Liver (tissue), 9 donors: ENCODE results near the gene TSPYL4. TPM values are rescaled to one million over a fixed set of nuclear protein-coding genes. Genes with fewer than 3 reads are reported as not detected.

ENCODE experiments used
- DNase-seq: peaks from one replicate; pipeline ENCODE4 v3.0.0-alpha.2; 2017; ENCODE audit warnings: low spot score
- H3K27ac ChIP-seq, 2 donors: one replicate each; pipeline ENCODE4 v1.7.0; 2013; ENCODE audit warnings: inconsistent platforms in 2 of 2, low read length in 2 of 2, control low read depth in 1 of 2, low read depth in 1 of 2, mild to moderate bottlenecking in 1 of 2
- H3K27me3 ChIP-seq, 4 donors: one replicate each; pipeline versions ENCODE4 v1.6.1 to v1.7.0; 2013; ENCODE audit warnings: low read length in 3 of 4, inconsistent platforms in 1 of 4, mild to moderate bottlenecking in 1 of 4, moderate library complexity in 1 of 4; ENCODE audit not compliant: control insufficient read depth in 4 of 4, insufficient read depth in 4 of 4
- H3K36me3 ChIP-seq, 4 donors: one replicate each; pipeline versions ENCODE4 v1.6.1 to v1.7.0; 2013; ENCODE audit warnings: low read length in 3 of 4, mild to moderate bottlenecking in 3 of 4, low read depth in 1 of 4, moderate library complexity in 1 of 4; ENCODE audit not compliant: control insufficient read depth in 4 of 4, insufficient read depth in 3 of 4
- H3K4me1 ChIP-seq, 4 donors: one replicate each; pipeline versions ENCODE4 v1.6.1 to v1.7.0; 2013; ENCODE audit warnings: low read length in 3 of 4, mild to moderate bottlenecking in 3 of 4, moderate library complexity in 1 of 4; ENCODE audit not compliant: control insufficient read depth in 4 of 4, insufficient read depth in 4 of 4
- H3K4me3 ChIP-seq, 3 donors: one replicate each; pipeline versions ENCODE4 v1.6.1 to v1.7.0; 2013; ENCODE audit warnings: low read length in 3 of 3, control low read depth in 1 of 3, low read depth in 1 of 3, mild to moderate bottlenecking in 1 of 3
- H3K9ac ChIP-seq, 2 donors: one replicate each; pipeline ENCODE4 v1.7.0; 2013; ENCODE audit warnings: low read length in 2 of 2, mild to moderate bottlenecking in 2 of 2, moderate library complexity in 2 of 2, control low read depth in 1 of 2, low read depth in 1 of 2
- H3K9me3 ChIP-seq, 4 donors: one replicate each; pipeline versions ENCODE4 v1.6.1 to v1.7.0; 2013; ENCODE audit warnings: low read length in 3 of 4; ENCODE audit not compliant: control insufficient read depth in 4 of 4
- ATF3 ChIP-seq: IDR thresholded peaks from 2 replicates; pipeline ENCODE4 v1.6.1; 2016; ENCODE audit warnings: antibody characterized with exemption
- CTCF ChIP-seq: fragments of 150-350 bp; IDR thresholded peaks from 2 replicates; pipeline ENCODE4 v1.5.1; 2017; ENCODE audit warnings: improper control_type of control experiment, low read depth, low read length; ENCODE audit not compliant: missing input control
- EGR1 ChIP-seq, 2 donors: IDR thresholded peaks; 2 replicates each; pipeline ENCODE4 v1.6.1; 2016 to 2018; ENCODE audit warnings: antibody characterized with exemption in 2 of 2, low read depth in 2 of 2
- FOXA1 ChIP-seq: IDR thresholded peaks from 2 replicates; pipeline ENCODE4 v1.6.1; 2016; ENCODE audit warnings: antibody characterized with exemption
- GABPA ChIP-seq, 2 donors: IDR thresholded peaks in 1 of 2; conservative IDR thresholded peaks in 1 of 2; 2 replicates each; pipeline ENCODE4 v1.6.1; 2016; ENCODE audit warnings: antibody characterized with exemption in 2 of 2, mild to moderate bottlenecking in 1 of 2, moderate library complexity in 1 of 2
- HNF4A ChIP-seq, 2 donors: conservative IDR thresholded peaks; 2 replicates each; pipeline ENCODE4 v1.6.1; 2016; ENCODE audit warnings: antibody characterized with exemption in 2 of 2, mild to moderate bottlenecking in 2 of 2
- HNF4G ChIP-seq: IDR thresholded peaks from 2 replicates; pipeline ENCODE4 v1.6.1; 2016; ENCODE audit warnings: antibody characterized with exemption
- JUND ChIP-seq, 2 donors: IDR thresholded peaks; 2 replicates each; pipeline ENCODE4 v1.6.1; 2016; ENCODE audit warnings: antibody characterized with exemption in 2 of 2
- MAX ChIP-seq: IDR thresholded peaks from 2 replicates; pipeline ENCODE4 v1.6.1; 2016; ENCODE audit warnings: antibody characterized with exemption
- NR2F2 ChIP-seq: IDR thresholded peaks from 2 replicates; pipeline ENCODE4 v1.6.1; 2016; ENCODE audit warnings: antibody characterized with exemption
- RAD21 ChIP-seq, 2 donors: IDR thresholded peaks; 2 replicates each; pipeline ENCODE4 v1.6.1; 2016; ENCODE audit warnings: antibody characterized with exemption in 2 of 2, mild to moderate bottlenecking in 2 of 2
- REST ChIP-seq: IDR thresholded peaks from 2 replicates; pipeline ENCODE4 v1.6.1; 2016; ENCODE audit warnings: antibody characterized with exemption, mild to moderate bottlenecking
- RXRA ChIP-seq, 2 donors: IDR thresholded peaks; 2 replicates each; pipeline ENCODE4 v1.6.1; 2017 to 2018; ENCODE audit warnings: antibody characterized with exemption in 2 of 2, mild to moderate bottlenecking in 1 of 2
- SP1 ChIP-seq: IDR thresholded peaks from 2 replicates; pipeline ENCODE4 v1.6.1; 2018; ENCODE audit warnings: antibody characterized with exemption, mild to moderate bottlenecking
- TAF1 ChIP-seq: conservative IDR thresholded peaks from 2 replicates; pipeline ENCODE4 v1.6.1; 2016; ENCODE audit warnings: antibody characterized with exemption, mild to moderate bottlenecking
- YY1 ChIP-seq: IDR thresholded peaks from 2 replicates; pipeline ENCODE4 v1.6.1; 2016; ENCODE audit warnings: antibody characterized with exemption, mild to moderate bottlenecking
- ZBTB33 ChIP-seq: IDR thresholded peaks from 2 replicates; pipeline ENCODE4 v1.6.1; 2016; ENCODE audit warnings: antibody characterized with exemption
- WGBS: extraction: QIAGEN DNeasy Blood & Tissue Kit; methylation state at CpG from one replicate; pipeline ENCODE4 v1.1.7; 2013; 5-methylcytosine and 5-hydroxymethylcytosine counted together
- polyA plus RNA-seq, 2 donors: library from polyadenylated mRNA; stranded (reverse) in 1 of 2; unstranded in 1 of 2; fragments of 200-250 nt in 1 of 2; fragments of >200 nt in 1 of 2; fragmentation: Nextera tagmentation in 1 of 2; extraction: Ambion mirVana in 1 of 2; gene quantifications; one replicate each; pipeline versions ENCODE4 v1.2.1 to v1.2.3, GENCODE V29; 2013 to 2015
- total RNA-seq, 2 donors: library from RNA; depleted of rRNA; stranded (reverse); fragments of >200 nt; gene quantifications; one replicate each; pipeline ENCODE4 v1.2.3, GENCODE V29; 2014
- donor health status: healthy.
- donor health status: healthy.
- donor health status: healthy.
- donor health status: healthy.
- donor health status: healthy.

Gene TSPYL4
- total and polyA plus RNA-seq, 4 donors: 3.6 to 7.4 (median 3.8) TPM

GRCh38 chr6:116298973-116299372, 45.1 kb upstream of the TSPYL4 start:
- Histone ChIP-seq H3K9ac (no peak overlapping the region), H3K27ac (no peak overlapping the region), H3K4me1 (peaks cover 1 to 14% (median 12%) of the 10 kb centered on the region in 4 donors), H3K36me3 (no peaks in the 10 kb centered on the region), H3K4me3 (no peak overlapping the region), H3K9me3 (peaks cover 0 to 2% (median 0%) of the 10 kb centered on the region in 4 donors), H3K27me3 (no peaks in the 10 kb centered on the region)
- no peak for DNase-seq
- no peak for TF ChIP-seq HNF4A (conservative IDR thresholded peaks at IDR 0.05)

- H3K36me3 ChIP-seq: no peaks in the 10 kb centered on the region
- TF ChIP-seq SP1 (no peak), RAD21 (IDR thresholded peaks at IDR 0.05) (no peak), JUND (IDR thresholded peaks at IDR 0.05) (no peak), ATF3 (no peak), EGR1 (IDR thresholded peaks at IDR 0.05; ENCODE audit: low read depth in 2 of 2) (no peak), NR2F2 (no peak), FOXA1 (no peak), RXRA (IDR thresholded peaks at IDR 0.05) (no peak), HNF4G (no peak), REST (no peak), CTCF (no peak), YY1 (no peak), TAF1 (no peak), MAX (no peak), HNF4A (conservative IDR thresholded peaks at IDR 0.05) (no peak), ZBTB33 (no peak), GABPA (IDR thresholded peaks at IDR 0.05 in 1 of 2, conservative IDR thresholded peaks at IDR 0.05 in 1 of 2) (no peak)
- 95% methylated on average over 3 of the region's 3 CpGs for WGBS
- H3K4me1 ChIP-seq: peaks cover 0 to 14% (median 12%) of the 10 kb centered on the region in 4 donors
- H3K9ac ChIP-seq: no peak overlapping the region
- no peak for DNase-seq
- no peak overlapping the region for H3K4me3 ChIP-seq
- no peaks in the 10 kb centered on the region for H3K27me3 ChIP-seq
- no peak overlapping the region for H3K27ac ChIP-seq
- peaks cover 0 to 2% (median 0%) of the 10 kb centered on the region in 4 donors for H3K9me3 ChIP-seq
Measured at GRCh38 chr6:116298273-116298672, 44.4 kb upstream of the TSPYL4 start.
